ENCODE results near the gene UGT3A1.

UGT3A1 gene

GRCh38 chr5:35904443-35905132 lies 86.6 kb downstream of the UGT3A1 start:
- DNase-seq = no peak

GRCh38 chr5:35903631-35904203 lies 87.5 kb downstream of the UGT3A1 start:
- no peak for DNase-seq

- DNase-seq = no peak
These were observed 89.0 kb downstream of the UGT3A1 start for GRCh38 chr5:35902046-35902672.

Measured in NCI-H446 (cell line).